GM21381 (cell line): ENCODE data around the gene CCDC106.

Experiments
- ATAC-seq: cut with Tn5 transposase; IDR thresholded peaks from one replicate; pipeline ENCODE4 v1.9.1; 2021; ENCODE audit warnings: mild to moderate bottlenecking, moderate library complexity; ENCODE audit not compliant: unreplicated experiment

CCDC106 gene

GRCh38 chr19:55613930-55614710, 33.9 kb upstream of the CCDC106 start:
- no peak for ATAC-seq

- ATAC-seq, result no peak
Observed at GRCh38 chr19:55614711-55615542, 33.1 kb upstream of the CCDC106 start.

- ATAC-seq, result no peak
Observed at GRCh38 chr19:55615543-55616394, 32.2 kb upstream of the CCDC106 start.

GRCh38 chr19:55616395-55616875, 31.6 kb upstream of the CCDC106 start:
- no peak for ATAC-seq

GRCh38 chr19:55617426-55617825, 30.6 kb upstream of the CCDC106 start:
- ATAC-seq, result no peak

- no peak for ATAC-seq
Observed at GRCh38 chr19:55618426-55618825, 29.6 kb upstream of the CCDC106 start.

- ATAC-seq, result no peak
Observed at GRCh38 chr19:55619286-55619685, 28.7 kb upstream of the CCDC106 start.

GRCh38 chr19:55620410-55621204, 27.4 kb upstream of the CCDC106 start:
- no peak for ATAC-seq

GRCh38 chr19:55621205-55621672, 26.8 kb upstream of the CCDC106 start:
- ATAC-seq, result no peak

GRCh38 chr19:55621673-55622231, 26.3 kb upstream of the CCDC106 start:
- ATAC-seq, result no peak

- no peak for ATAC-seq
Observed at GRCh38 chr19:55622242-55622969, 25.6 kb upstream of the CCDC106 start.

GRCh38 chr19:55623130-55623529, 24.9 kb upstream of the CCDC106 start:
- ATAC-seq, result no peak

- ATAC-seq, result no peak
Observed at GRCh38 chr19:55623561-55623960, 24.5 kb upstream of the CCDC106 start.

GRCh38 chr19:55624109-55625003, 23.7 kb upstream of the CCDC106 start, which contains the start of gene ZNF784:
ZNF784 (minus strand) TSS chr19:55624566; CDS start chr19:55624561, 5 bp downstream.
- no peak for ATAC-seq

- no peak for ATAC-seq
Observed at GRCh38 chr19:55625004-55625326, 23.0 kb upstream of the CCDC106 start.

GRCh38 chr19:55626350-55626749, 21.7 kb upstream of the CCDC106 start:
- no peak for ATAC-seq

GRCh38 chr19:55632463-55632834, 15.6 kb upstream of the CCDC106 start:
- ATAC-seq, result no peak

GRCh38 chr19:55633861-55634260, 14.2 kb upstream of the CCDC106 start:
- ATAC-seq, result no peak
